ENCODE data around the gene MUSK. TPM values are rescaled to one million over a fixed set of nuclear protein-coding genes. Genes with fewer than 3 reads are reported as not detected.

The MUSK gene
- total RNA-seq, 1 donor from 2014 or later, result not detected

- Histone ChIP-seq H3K27ac (peak overlapping the region; percentile 59), H3K4me1 (peaks cover 9% of the 10 kb centered on the region), H3K27me3 (no peaks in the 10 kb centered on the region), H3K4me3 (no peak overlapping the region), H3K9me3 (no peaks in the 10 kb centered on the region), H3K36me3 (no peaks in the 10 kb centered on the region)
- no peak for DNase-seq (ENCODE audit: extremely low spot score in 2 of 2)
- no peak for TF ChIP-seq POLR2A (IDR thresholded peaks at IDR 0.05)
- TF ChIP-seq CTCF (IDR thresholded peaks at IDR 0.05), result no peak
- TF ChIP-seq POLR2AphosphoS5 (IDR thresholded peaks at IDR 0.05; ENCODE audit: insufficient read depth in 1 of 2, low read depth in 1 of 2), result no peak
- intact Hi-C loops (cut with DNase I), result loop anchor here (5.0 kb wide), 2 partner anchors 94 to 389 kb away; partner anchors contain the start of gene LPAR1
Measured at GRCh38 chr9:110648696-110649095, 19.9 kb upstream of the MUSK start.

GRCh38 chr9:110650261-110650660, 18.3 kb upstream of the MUSK start:
- Histone ChIP-seq H3K4me3 (no peak overlapping the region), H3K27ac (peak overlapping the region; percentile 51), H3K4me1 (peaks cover 9% of the 10 kb centered on the region), H3K9me3 (no peaks in the 10 kb centered on the region), H3K36me3 (no peaks in the 10 kb centered on the region), H3K27me3 (no peaks in the 10 kb centered on the region)
- intact Hi-C loops (cut with DNase I), result loop anchor here (5.0 kb wide), 1 partner anchor 262 kb away; no protein-coding TSS in a partner anchor
- TF ChIP-seq POLR2AphosphoS5 (IDR thresholded peaks at IDR 0.05; ENCODE audit: insufficient read depth in 1 of 2, low read depth in 1 of 2) (no peak), CTCF (IDR thresholded peaks at IDR 0.05) (no peak), POLR2A (IDR thresholded peaks at IDR 0.05) (no peak)
- DNase-seq (ENCODE audit: extremely low spot score in 2 of 2), result no peak

- Histone ChIP-seq H3K36me3 (no peaks in the 10 kb centered on the region), H3K27me3 (no peaks in the 10 kb centered on the region), H3K4me3 (no peak overlapping the region), H3K4me1 (peaks cover 9% of the 10 kb centered on the region), H3K9me3 (no peaks in the 10 kb centered on the region), H3K27ac (peak overlapping the region; percentile 51)
- TF ChIP-seq POLR2AphosphoS5 (IDR thresholded peaks at IDR 0.05; ENCODE audit: insufficient read depth in 1 of 2, low read depth in 1 of 2) (peak in 1 of 2 donors; percentile 73), CTCF (IDR thresholded peaks at IDR 0.05) (no peak)
- no peak for DNase-seq (ENCODE audit: extremely low spot score in 2 of 2)
- intact Hi-C loops (cut with DNase I), result loop anchor here (5.0 kb wide), 1 partner anchor 261 kb away; no protein-coding TSS in a partner anchor
Measured at GRCh38 chr9:110650991-110651411, 17.6 kb upstream of the MUSK start.

- Histone ChIP-seq H3K4me1 (no peaks in the 10 kb centered on the region), H3K27me3 (no peaks in the 10 kb centered on the region), H3K36me3 (no peaks in the 10 kb centered on the region), H3K4me3 (no peak overlapping the region), H3K27ac (peak overlapping the region; percentile 53), H3K9me3 (no peaks in the 10 kb centered on the region)
- intact Hi-C loops (cut with DNase I), result no loop called here
- no peak for DNase-seq (ENCODE audit: extremely low spot score in 2 of 2)
- TF ChIP-seq POLR2AphosphoS5 (IDR thresholded peaks at IDR 0.05; ENCODE audit: insufficient read depth in 1 of 2, low read depth in 1 of 2) (peak in 1 of 2 donors; percentile 77), CTCF (IDR thresholded peaks at IDR 0.05) (no peak), POLR2A (IDR thresholded peaks at IDR 0.05) (no peak)
Measured at GRCh38 chr9:110655754-110656641, 12.6 kb upstream of the MUSK start.
